GM12892 (cell line): ENCODE data around the gene CDON.

Experiments
- POLR2A ChIP-seq: IDR thresholded peaks from 2 replicates; pipeline ENCODE4 v1.6.1; 2011; ENCODE audit warnings: low read depth, low read length, control low read depth
- POLR2AphosphoS5 ChIP-seq: IDR thresholded peaks from 2 replicates; pipeline ENCODE4 v1.6.1; 2011; ENCODE audit warnings: low read depth, low read length, control low read depth

- TF ChIP-seq POLR2A = no peak
- TF ChIP-seq POLR2AphosphoS5 = no peak
Measured at GRCh38 chr11:126080161-126080941, 17.7 kb upstream of the CDON start.
